Liver (tissue), 9 donors: ENCODE data around the gene FMN1. TPM values are rescaled to one million over a fixed set of nuclear protein-coding genes. Genes with fewer than 3 reads are reported as not detected.

ENCODE experiments used
- DNase-seq: peaks from one replicate; pipeline ENCODE4 v3.0.0-alpha.2; 2017; ENCODE audit warnings: low spot score
- H3K27ac ChIP-seq, 2 donors: one replicate each; pipeline ENCODE4 v1.7.0; 2013; ENCODE audit warnings: inconsistent platforms in 2 of 2, low read length in 2 of 2, control low read depth in 1 of 2, low read depth in 1 of 2, mild to moderate bottlenecking in 1 of 2
- H3K27me3 ChIP-seq, 4 donors: one replicate each; pipeline versions ENCODE4 v1.6.1 to v1.7.0; 2013; ENCODE audit warnings: low read length in 3 of 4, inconsistent platforms in 1 of 4, mild to moderate bottlenecking in 1 of 4, moderate library complexity in 1 of 4; ENCODE audit not compliant: control insufficient read depth in 4 of 4, insufficient read depth in 4 of 4
- H3K36me3 ChIP-seq, 4 donors: one replicate each; pipeline versions ENCODE4 v1.6.1 to v1.7.0; 2013; ENCODE audit warnings: low read length in 3 of 4, mild to moderate bottlenecking in 3 of 4, low read depth in 1 of 4, moderate library complexity in 1 of 4; ENCODE audit not compliant: control insufficient read depth in 4 of 4, insufficient read depth in 3 of 4
- H3K4me1 ChIP-seq, 4 donors: one replicate each; pipeline versions ENCODE4 v1.6.1 to v1.7.0; 2013; ENCODE audit warnings: low read length in 3 of 4, mild to moderate bottlenecking in 3 of 4, moderate library complexity in 1 of 4; ENCODE audit not compliant: control insufficient read depth in 4 of 4, insufficient read depth in 4 of 4
- H3K4me3 ChIP-seq, 3 donors: one replicate each; pipeline versions ENCODE4 v1.6.1 to v1.7.0; 2013; ENCODE audit warnings: low read length in 3 of 3, control low read depth in 1 of 3, low read depth in 1 of 3, mild to moderate bottlenecking in 1 of 3
- H3K9ac ChIP-seq, 2 donors: one replicate each; pipeline ENCODE4 v1.7.0; 2013; ENCODE audit warnings: low read length in 2 of 2, mild to moderate bottlenecking in 2 of 2, moderate library complexity in 2 of 2, control low read depth in 1 of 2, low read depth in 1 of 2
- H3K9me3 ChIP-seq, 4 donors: one replicate each; pipeline versions ENCODE4 v1.6.1 to v1.7.0; 2013; ENCODE audit warnings: low read length in 3 of 4; ENCODE audit not compliant: control insufficient read depth in 4 of 4
- GABPA ChIP-seq, 2 donors: IDR thresholded peaks in 1 of 2; conservative IDR thresholded peaks in 1 of 2; 2 replicates each; pipeline ENCODE4 v1.6.1; 2016; ENCODE audit warnings: antibody characterized with exemption in 2 of 2, mild to moderate bottlenecking in 1 of 2, moderate library complexity in 1 of 2
- HNF4A ChIP-seq, 2 donors: conservative IDR thresholded peaks; 2 replicates each; pipeline ENCODE4 v1.6.1; 2016; ENCODE audit warnings: antibody characterized with exemption in 2 of 2, mild to moderate bottlenecking in 2 of 2
- RAD21 ChIP-seq, 2 donors: IDR thresholded peaks; 2 replicates each; pipeline ENCODE4 v1.6.1; 2016; ENCODE audit warnings: antibody characterized with exemption in 2 of 2, mild to moderate bottlenecking in 2 of 2
- RXRA ChIP-seq, 2 donors: IDR thresholded peaks; 2 replicates each; pipeline ENCODE4 v1.6.1; 2017 to 2018; ENCODE audit warnings: antibody characterized with exemption in 2 of 2, mild to moderate bottlenecking in 1 of 2
- TAF1 ChIP-seq: conservative IDR thresholded peaks from 2 replicates; pipeline ENCODE4 v1.6.1; 2016; ENCODE audit warnings: antibody characterized with exemption, mild to moderate bottlenecking
- WGBS: extraction: QIAGEN DNeasy Blood & Tissue Kit; methylation state at CpG from one replicate; pipeline ENCODE4 v1.1.7; 2013; 5-methylcytosine and 5-hydroxymethylcytosine counted together
- polyA plus RNA-seq, 2 donors: library from polyadenylated mRNA; stranded (reverse) in 1 of 2; unstranded in 1 of 2; fragments of 200-250 nt in 1 of 2; fragments of >200 nt in 1 of 2; fragmentation: Nextera tagmentation in 1 of 2; extraction: Ambion mirVana in 1 of 2; gene quantifications; one replicate each; pipeline versions ENCODE4 v1.2.1 to v1.2.3, GENCODE V29; 2013 to 2015
- total RNA-seq, 2 donors: library from RNA; depleted of rRNA; stranded (reverse); fragments of >200 nt; gene quantifications; one replicate each; pipeline ENCODE4 v1.2.3, GENCODE V29; 2014
- TF ChIP-seq, protein P1 (sequence below): fragments of 150-350 bp; IDR thresholded peaks from 2 replicates; pipeline ENCODE4 v1.5.1; 2017; ENCODE audit warnings: improper control_type of control experiment, low read depth, low read length; ENCODE audit not compliant: missing input control
- TF ChIP-seq, protein P2 (sequence below): IDR thresholded peaks from 2 replicates; pipeline ENCODE4 v1.6.1; 2016; ENCODE audit warnings: antibody characterized with exemption
- TF ChIP-seq, protein P3 (sequence below): IDR thresholded peaks from 2 replicates; pipeline ENCODE4 v1.6.1; 2016; ENCODE audit warnings: antibody characterized with exemption
- TF ChIP-seq, protein P4 (sequence below): IDR thresholded peaks from 2 replicates; pipeline ENCODE4 v1.6.1; 2016; ENCODE audit warnings: antibody characterized with exemption, mild to moderate bottlenecking
- donor health status: healthy.
- donor health status: healthy.
- donor health status: healthy.
- donor health status: healthy.
- donor health status: healthy.

Gene FMN1
- total and polyA plus RNA-seq, 4 donors: 0.21 to 5.4 (median 0.53) TPM

DNA sequence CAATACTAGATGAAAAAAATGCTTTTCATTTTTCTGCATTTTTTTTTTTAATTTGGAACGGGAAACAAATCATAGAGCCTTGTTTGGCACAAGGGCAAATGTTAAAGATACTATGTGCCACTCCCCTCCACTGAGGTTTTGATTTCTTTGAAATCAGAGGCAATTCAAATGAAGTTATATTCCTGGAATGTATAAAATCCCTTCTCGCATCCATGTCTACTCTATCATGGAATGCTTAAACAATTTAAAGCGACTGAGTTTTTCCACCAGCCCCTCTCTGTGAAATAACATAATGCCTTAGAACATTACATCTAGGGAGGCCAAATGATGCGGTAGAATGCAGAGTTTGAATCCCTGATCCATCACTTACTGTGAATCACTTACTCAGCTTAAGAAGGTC lies 69.7 kb downstream of the FMN1 start:
- Histone ChIP-seq H3K36me3 (no peaks in the 10 kb centered on the region), H3K27ac (no peak overlapping the region), H3K4me3 (no peak overlapping the region), H3K9me3 (no peaks in the 10 kb centered on the region), H3K4me1 (no peaks in the 10 kb centered on the region), H3K9ac (no peak overlapping the region), H3K27me3 (no peaks in the 10 kb centered on the region)
- DNase-seq: no peak
- WGBS: 57% methylated on average over 4 of the region's 4 CpGs
- TF ChIP-seq TAF1 (no peak), RXRA (IDR thresholded peaks at IDR 0.05) (no peak)
- TF ChIP-seq, protein P1, sequence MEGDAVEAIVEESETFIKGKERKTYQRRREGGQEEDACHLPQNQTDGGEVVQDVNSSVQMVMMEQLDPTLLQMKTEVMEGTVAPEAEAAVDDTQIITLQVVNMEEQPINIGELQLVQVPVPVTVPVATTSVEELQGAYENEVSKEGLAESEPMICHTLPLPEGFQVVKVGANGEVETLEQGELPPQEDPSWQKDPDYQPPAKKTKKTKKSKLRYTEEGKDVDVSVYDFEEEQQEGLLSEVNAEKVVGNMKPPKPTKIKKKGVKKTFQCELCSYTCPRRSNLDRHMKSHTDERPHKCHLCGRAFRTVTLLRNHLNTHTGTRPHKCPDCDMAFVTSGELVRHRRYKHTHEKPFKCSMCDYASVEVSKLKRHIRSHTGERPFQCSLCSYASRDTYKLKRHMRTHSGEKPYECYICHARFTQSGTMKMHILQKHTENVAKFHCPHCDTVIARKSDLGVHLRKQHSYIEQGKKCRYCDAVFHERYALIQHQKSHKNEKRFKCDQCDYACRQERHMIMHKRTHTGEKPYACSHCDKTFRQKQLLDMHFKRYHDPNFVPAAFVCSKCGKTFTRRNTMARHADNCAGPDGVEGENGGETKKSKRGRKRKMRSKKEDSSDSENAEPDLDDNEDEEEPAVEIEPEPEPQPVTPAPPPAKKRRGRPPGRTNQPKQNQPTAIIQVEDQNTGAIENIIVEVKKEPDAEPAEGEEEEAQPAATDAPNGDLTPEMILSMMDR: no peak
- TF ChIP-seq, protein P2, sequence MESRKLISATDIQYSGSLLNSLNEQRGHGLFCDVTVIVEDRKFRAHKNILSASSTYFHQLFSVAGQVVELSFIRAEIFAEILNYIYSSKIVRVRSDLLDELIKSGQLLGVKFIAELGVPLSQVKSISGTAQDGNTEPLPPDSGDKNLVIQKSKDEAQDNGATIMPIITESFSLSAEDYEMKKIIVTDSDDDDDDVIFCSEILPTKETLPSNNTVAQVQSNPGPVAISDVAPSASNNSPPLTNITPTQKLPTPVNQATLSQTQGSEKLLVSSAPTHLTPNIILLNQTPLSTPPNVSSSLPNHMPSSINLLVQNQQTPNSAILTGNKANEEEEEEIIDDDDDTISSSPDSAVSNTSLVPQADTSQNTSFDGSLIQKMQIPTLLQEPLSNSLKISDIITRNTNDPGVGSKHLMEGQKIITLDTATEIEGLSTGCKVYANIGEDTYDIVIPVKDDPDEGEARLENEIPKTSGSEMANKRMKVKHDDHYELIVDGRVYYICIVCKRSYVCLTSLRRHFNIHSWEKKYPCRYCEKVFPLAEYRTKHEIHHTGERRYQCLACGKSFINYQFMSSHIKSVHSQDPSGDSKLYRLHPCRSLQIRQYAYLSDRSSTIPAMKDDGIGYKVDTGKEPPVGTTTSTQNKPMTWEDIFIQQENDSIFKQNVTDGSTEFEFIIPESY: no peak
- TF ChIP-seq, protein P3, sequence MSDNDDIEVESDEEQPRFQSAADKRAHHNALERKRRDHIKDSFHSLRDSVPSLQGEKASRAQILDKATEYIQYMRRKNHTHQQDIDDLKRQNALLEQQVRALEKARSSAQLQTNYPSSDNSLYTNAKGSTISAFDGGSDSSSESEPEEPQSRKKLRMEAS: no peak

GRCh38 chr15:33124279-33124678 lies 70.2 kb downstream of the FMN1 start:
- H3K9ac ChIP-seq: no peak overlapping the region
- no peaks in the 10 kb centered on the region for H3K27me3 ChIP-seq
- TF ChIP-seq, protein P2: no peak
- TF ChIP-seq, protein P4, sequence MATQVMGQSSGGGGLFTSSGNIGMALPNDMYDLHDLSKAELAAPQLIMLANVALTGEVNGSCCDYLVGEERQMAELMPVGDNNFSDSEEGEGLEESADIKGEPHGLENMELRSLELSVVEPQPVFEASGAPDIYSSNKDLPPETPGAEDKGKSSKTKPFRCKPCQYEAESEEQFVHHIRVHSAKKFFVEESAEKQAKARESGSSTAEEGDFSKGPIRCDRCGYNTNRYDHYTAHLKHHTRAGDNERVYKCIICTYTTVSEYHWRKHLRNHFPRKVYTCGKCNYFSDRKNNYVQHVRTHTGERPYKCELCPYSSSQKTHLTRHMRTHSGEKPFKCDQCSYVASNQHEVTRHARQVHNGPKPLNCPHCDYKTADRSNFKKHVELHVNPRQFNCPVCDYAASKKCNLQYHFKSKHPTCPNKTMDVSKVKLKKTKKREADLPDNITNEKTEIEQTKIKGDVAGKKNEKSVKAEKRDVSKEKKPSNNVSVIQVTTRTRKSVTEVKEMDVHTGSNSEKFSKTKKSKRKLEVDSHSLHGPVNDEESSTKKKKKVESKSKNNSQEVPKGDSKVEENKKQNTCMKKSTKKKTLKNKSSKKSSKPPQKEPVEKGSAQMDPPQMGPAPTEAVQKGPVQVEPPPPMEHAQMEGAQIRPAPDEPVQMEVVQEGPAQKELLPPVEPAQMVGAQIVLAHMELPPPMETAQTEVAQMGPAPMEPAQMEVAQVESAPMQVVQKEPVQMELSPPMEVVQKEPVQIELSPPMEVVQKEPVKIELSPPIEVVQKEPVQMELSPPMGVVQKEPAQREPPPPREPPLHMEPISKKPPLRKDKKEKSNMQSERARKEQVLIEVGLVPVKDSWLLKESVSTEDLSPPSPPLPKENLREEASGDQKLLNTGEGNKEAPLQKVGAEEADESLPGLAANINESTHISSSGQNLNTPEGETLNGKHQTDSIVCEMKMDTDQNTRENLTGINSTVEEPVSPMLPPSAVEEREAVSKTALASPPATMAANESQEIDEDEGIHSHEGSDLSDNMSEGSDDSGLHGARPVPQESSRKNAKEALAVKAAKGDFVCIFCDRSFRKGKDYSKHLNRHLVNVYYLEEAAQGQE: no peak
- TF ChIP-seq GABPA (IDR thresholded peaks at IDR 0.05 in 1 of 2, conservative IDR thresholded peaks at IDR 0.05 in 1 of 2): no peak
- TF ChIP-seq HNF4A (conservative IDR thresholded peaks at IDR 0.05): no peak
- TF ChIP-seq RAD21 (IDR thresholded peaks at IDR 0.05): no peak
- DNase-seq: no peak
- 85% methylated on average over 4 of the region's 4 CpGs for WGBS
- H3K36me3 ChIP-seq: no peaks in the 10 kb centered on the region
- no peak overlapping the region for H3K4me3 ChIP-seq
- H3K4me1 ChIP-seq: no peaks in the 10 kb centered on the region
- H3K9me3 ChIP-seq: no peaks in the 10 kb centered on the region
- H3K27ac ChIP-seq: no peak overlapping the region
